Transverse colon (tissue), 4 donors: Measurements from ENCODE around the gene BET1L.

Source experiments
- CTCF ChIP-seq, 5 experiments: fragments of 200-600 bp in 3 of 5; fragments of 450-650 bp in 2 of 5; sonication (generic) in 3 of 5; IDR thresholded peaks; 1 replicate in 2 of 5; 2 replicates in 3 of 5; pipeline ENCODE4 v1.5.1; 2016 to 2017; ENCODE audit warnings: antibody characterized with exemption in 5 of 5, inconsistent platforms in 3 of 5, mild to moderate bottlenecking in 2 of 5, moderate library complexity in 1 of 5
- EP300 ChIP-seq: sonication (generic); formaldehyde crosslinking; IDR thresholded peaks from one replicate; pipeline ENCODE4 v1.6.1; 2017; ENCODE audit warnings: antibody characterized with exemption, low read depth
- POLR2A ChIP-seq: fragments of 450-650 bp; IDR thresholded peaks from one replicate; pipeline ENCODE4 v1.6.1; 2016; ENCODE audit warnings: antibody characterized with exemption, mild to moderate bottlenecking, moderate library complexity
- POLR2AphosphoS5 ChIP-seq, 3 donors: sonication (generic); formaldehyde crosslinking; IDR thresholded peaks; one replicate each; pipeline ENCODE4 v1.6.1; 2016; ENCODE audit warnings: antibody characterized with exemption in 3 of 3

GRCh38 chr11:203945-204586 lies 3.1 kb downstream of the BET1L start:
- TF ChIP-seq POLR2A (no peak), CTCF (IDR thresholded peaks at IDR 0.05) (no peak), POLR2AphosphoS5 (IDR thresholded peaks at IDR 0.05) (no peak), EP300 (no peak)
